CD14-positive monocyte (primary cell): ENCODE results near the gene SPATA16. TPM values are rescaled to one million over a fixed set of nuclear protein-coding genes. Genes with fewer than 3 reads are reported as not detected.

Experiments
- DNase-seq, 3 donors: peaks; one replicate each; pipeline ENCODE4 v3.0.0-alpha.2; 2011 to 2022
- H2AFZ ChIP-seq: 2 replicates; pipeline ENCODE4 v1.6.0; 2012; ENCODE audit warnings: mild to moderate bottlenecking, low read depth, low read length, inconsistent platforms; ENCODE audit not compliant: insufficient read depth, poor library complexity, severe bottlenecking
- H3K27ac ChIP-seq, 2 donors: 1 replicate in 1 of 2; 2 replicates in 1 of 2; pipeline ENCODE4 v1.5.1; 2012 to 2013; ENCODE audit warnings: low read length in 2 of 2, control low read depth in 1 of 2, inconsistent platforms in 1 of 2, low read depth in 1 of 2, mild to moderate bottlenecking in 1 of 2
- H3K27me3 ChIP-seq, 2 donors: one replicate each; pipeline versions ENCODE4 v1.6.0 to v1.6.1; 2011 to 2013; ENCODE audit warnings: low read length in 2 of 2; ENCODE audit not compliant: control insufficient read depth in 2 of 2, insufficient read depth in 2 of 2
- H3K36me3 ChIP-seq, 2 donors: replicated peaks in 1 of 2; 1 replicate in 1 of 2; 2 replicates in 1 of 2; pipeline versions ENCODE4 v1.5.1 to v1.6.1; 2012 to 2013; ENCODE audit warnings: low read length in 2 of 2, control low read depth in 1 of 2, inconsistent platforms in 1 of 2, mild to moderate bottlenecking in 1 of 2; ENCODE audit not compliant: insufficient read depth in 2 of 2, control insufficient read depth in 1 of 2
- H3K4me1 ChIP-seq, 2 donors: 1 replicate in 1 of 2; 2 replicates in 1 of 2; pipeline versions ENCODE4 v1.5.1 to v1.6.1; 2012 to 2013; ENCODE audit warnings: low read length in 2 of 2, control low read depth in 1 of 2, inconsistent platforms in 1 of 2, mild to moderate bottlenecking in 1 of 2, moderate library complexity in 1 of 2; ENCODE audit not compliant: insufficient read depth in 2 of 2, control insufficient read depth in 1 of 2
- H3K4me2 ChIP-seq: replicated peaks from 2 replicates; pipeline ENCODE3; 2012; ENCODE audit warnings: low read length, moderate library complexity, mild to moderate bottlenecking; ENCODE audit not compliant: poor library complexity, severe bottlenecking; ENCODE audit errors: extremely low read depth
- H3K4me3 ChIP-seq, 3 experiments: fragments of 200-600 bp in 1 of 3; sonication (generic) in 1 of 3; replicated peaks in 1 of 3; 1 replicate in 2 of 3; 2 replicates in 1 of 3; pipeline ENCODE4 v1.5.1; 2011 to 2013; ENCODE audit warnings: low read length in 3 of 3, mild to moderate bottlenecking in 3 of 3, control low read depth in 2 of 3, low read depth in 2 of 3, inconsistent platforms in 1 of 3, moderate library complexity in 1 of 3
- H3K79me2 ChIP-seq: 2 replicates; pipeline ENCODE4 v1.6.0; 2012; ENCODE audit warnings: mild to moderate bottlenecking, control low read depth, inconsistent platforms, low read length, moderate library complexity; ENCODE audit not compliant: insufficient read depth
- H3K9ac ChIP-seq: 2 replicates; pipeline ENCODE4 v1.6.0; 2017; ENCODE audit warnings: low read length, mild to moderate bottlenecking; ENCODE audit not compliant: insufficient read depth, poor library complexity, severe bottlenecking
- H3K9me3 ChIP-seq, 2 donors: replicated peaks in 1 of 2; 1 replicate in 1 of 2; 2 replicates in 1 of 2; pipeline versions ENCODE4 v1.5.1 to v1.6.1; 2012 to 2013; ENCODE audit warnings: low read length in 2 of 2, control low read depth in 1 of 2; ENCODE audit not compliant: control insufficient read depth in 1 of 2, insufficient read depth in 1 of 2
- H4K20me1 ChIP-seq: 2 replicates; pipeline ENCODE4 v1.6.0; 2012; ENCODE audit warnings: mild to moderate bottlenecking, low read length, control low read depth, moderate library complexity; ENCODE audit not compliant: insufficient read depth
- H3K27ac Mint-ChIP-seq, 7 donors: one replicate each; pipeline ENCODE4 v1.8.0; 2020; ENCODE audit warnings: mild to moderate bottlenecking in 7 of 7, mixed read lengths in 7 of 7, moderate library complexity in 6 of 7, inconsistent platforms in 2 of 7
- H3K27me3 Mint-ChIP-seq, 3 donors: one replicate each; pipeline ENCODE4 v1.8.0; 2021 to 2022; ENCODE audit warnings: low read depth in 3 of 3, mild to moderate bottlenecking in 3 of 3, mixed read lengths in 3 of 3, moderate library complexity in 3 of 3, inconsistent platforms in 1 of 3
- H3K36me3 Mint-ChIP-seq, 2 donors: one replicate each; pipeline ENCODE4 v1.8.0; 2020; ENCODE audit warnings: mixed read lengths in 2 of 2, inconsistent platforms in 1 of 2, mild to moderate bottlenecking in 1 of 2
- H3K4me1 Mint-ChIP-seq: one replicate; pipeline ENCODE4 v1.8.0; 2020; ENCODE audit warnings: mild to moderate bottlenecking, mixed read lengths
- H3K4me3 Mint-ChIP-seq, 2 donors: one replicate each; pipeline ENCODE4 v1.8.0; 2020; ENCODE audit warnings: mild to moderate bottlenecking in 2 of 2, mixed read lengths in 2 of 2, moderate library complexity in 1 of 2
- H3K9me3 Mint-ChIP-seq, 7 donors: one replicate each; pipeline ENCODE4 v1.8.0; 2020 to 2022; ENCODE audit warnings: mixed read lengths in 7 of 7, mild to moderate bottlenecking in 6 of 7, moderate library complexity in 6 of 7, inconsistent platforms in 2 of 7
- CTCF ChIP-seq: fragments of 200-600 bp; IDR thresholded peaks from one replicate; pipeline ENCODE4 v1.8.0; 2022; ENCODE audit warnings: antibody characterized with exemption, mild to moderate bottlenecking
- WGBS: methylation state at CpG from one replicate; pipeline ENCODE4 v1.1.5; 2013; ENCODE audit warnings: missing lambda C conversion rate; ENCODE audit not compliant: insufficient coverage; 5-methylcytosine and 5-hydroxymethylcytosine counted together
- intact Hi-C, 2 donors: fragments of 100-400 bp; cut with micrococcal nuclease; formaldehyde crosslinking; loops; one replicate each; pipeline versions ENCODE4 v1.15.0 to v1.15.1; 2023
- polyA plus RNA-seq, 3 donors: library from polyadenylated mRNA; depleted of rRNA in 1 of 3; unstranded in 2 of 3; stranded (reverse) in 1 of 3; fragments of 300-500 nt in 2 of 3; fragments of >200 nt in 1 of 3; fragmentation: Illumina TruSeq in 2 of 3; gene quantifications; 1 replicate in 2 of 3; 2 replicates in 1 of 3; pipeline ENCODE4 v1.2.3, GENCODE V29; 2012 to 2021

SPATA16 gene
- polyA plus RNA-seq, 3 donors, result not detected

GRCh38 chr3:172877011-172877410 is 264.0 kb downstream of the SPATA16 start:
- Histone ChIP-seq H3K27me3 (no peaks in the 10 kb centered on the region), H3K9me3 (peaks cover 4 to 7% of the 10 kb centered on the region in 2 donors), H3K4me1 (no peaks in the 10 kb centered on the region), H3K79me2 (no peaks in the 10 kb centered on the region), H3K27ac (no peak overlapping the region), H3K9ac (no peak overlapping the region), H2AFZ (no peak overlapping the region), H4K20me1 (no peaks in the 10 kb centered on the region), H3K36me3 (no peaks in the 10 kb centered on the region), H3K4me2 (no peak overlapping the region), H3K4me3 (no peak overlapping the region)
- no peak overlapping the region for H3K4me3 Mint-ChIP-seq
- peaks cover 0 to 1% (median 0%) of the 10 kb centered on the region in 3 donors for H3K27me3 Mint-ChIP-seq
- H3K36me3 Mint-ChIP-seq, result no peaks in the 10 kb centered on the region
- H3K4me1 Mint-ChIP-seq, result no peaks in the 10 kb centered on the region
- no peak overlapping the region for H3K27ac Mint-ChIP-seq
- intact Hi-C loops, result no loop called here
- no peak for TF ChIP-seq CTCF
- peaks cover 11 to 32% (median 17%) of the 10 kb centered on the region in 7 donors for H3K9me3 Mint-ChIP-seq
- no peak for DNase-seq
- WGBS, result 0% methylated on average over 2 of the region's 4 CpGs

- intact Hi-C loops, result no loop called here
- no peak for TF ChIP-seq CTCF
- Mint-ChIP-seq H3K27ac (peak overlapping the region in 1 of 7 donors; percentile 72), H3K36me3 (no peaks in the 10 kb centered on the region), H3K27me3 (peaks cover 0 to 1% (median 0%) of the 10 kb centered on the region in 3 donors), H3K9me3 (peaks cover 11 to 27% (median 18%) of the 10 kb centered on the region in 7 donors), H3K4me3 (no peak overlapping the region), H3K4me1 (no peaks in the 10 kb centered on the region)
- Histone ChIP-seq H3K4me3 (no peak overlapping the region), H3K4me1 (no peaks in the 10 kb centered on the region), H3K36me3 (no peaks in the 10 kb centered on the region), H2AFZ (no peak overlapping the region), H3K79me2 (no peaks in the 10 kb centered on the region), H3K9ac (no peak overlapping the region), H3K4me2 (no peak overlapping the region), H4K20me1 (no peaks in the 10 kb centered on the region), H3K27ac (no peak overlapping the region), H3K9me3 (peaks cover 4 to 7% of the 10 kb centered on the region in 2 donors), H3K27me3 (no peaks in the 10 kb centered on the region)
- WGBS, result 74% methylated on average over 3 of the region's 3 CpGs
- DNase-seq, result no peak
Measured at GRCh38 chr3:172876297-172876696, 264.7 kb downstream of the SPATA16 start.
